ENCODE measurements around the gene COL23A1.

The COL23A1 gene

GRCh38 chr5:178221853-178222252 is 368.3 kb downstream of the COL23A1 start:
- TF ChIP-seq CTCF (conservative IDR thresholded peaks at IDR 0.05) = no peak
- no peak overlapping the region for H3K27ac ChIP-seq

DNA sequence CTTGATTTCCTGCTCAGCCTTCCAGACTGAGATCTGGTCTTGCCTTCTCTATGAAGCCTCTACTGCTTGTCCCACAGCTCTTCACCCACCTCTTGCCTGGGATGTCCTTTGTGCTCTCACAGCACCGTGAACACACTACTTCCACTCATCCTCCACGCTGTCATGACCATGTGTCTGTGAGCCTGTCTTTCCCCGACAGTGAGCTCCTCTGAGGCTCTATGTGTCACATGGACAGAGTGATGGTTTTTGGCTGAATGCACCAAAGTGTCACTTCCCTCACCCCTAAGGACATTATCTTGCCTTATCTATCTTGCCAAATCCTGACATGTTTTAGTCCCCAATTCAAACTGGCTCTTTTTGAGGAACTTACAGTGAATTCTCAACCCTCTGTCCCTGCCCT is 368.9 kb downstream of the COL23A1 start:
- TF ChIP-seq CTCF (conservative IDR thresholded peaks at IDR 0.05) = no peak
- H3K27ac ChIP-seq = no peak overlapping the region

DNA sequence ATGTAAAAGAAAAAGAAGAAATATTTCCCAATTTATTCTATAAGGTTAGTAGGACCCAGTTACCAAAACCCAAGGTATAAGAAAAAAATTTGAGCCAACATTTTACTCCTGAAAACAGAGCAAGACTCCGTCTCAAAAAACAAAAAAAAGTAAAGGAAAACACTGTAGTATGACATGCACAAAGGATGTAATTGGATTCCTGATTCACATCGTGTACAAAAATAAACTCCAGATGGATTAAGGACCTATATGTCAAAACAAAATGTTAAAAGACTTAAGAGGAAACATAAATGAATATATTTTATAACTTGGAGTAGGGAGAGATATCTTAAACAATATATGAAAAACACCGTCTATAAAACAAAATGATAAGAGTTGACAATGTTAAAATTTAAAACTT is 371.4 kb downstream of the COL23A1 start:
- TF ChIP-seq CTCF (conservative IDR thresholded peaks at IDR 0.05) = no peak
- no peak overlapping the region for H3K27ac ChIP-seq

GRCh38 chr5:178218237-178218776 is 371.9 kb downstream of the COL23A1 start:
- TF ChIP-seq CTCF (conservative IDR thresholded peaks at IDR 0.05) = no peak
- H3K27ac ChIP-seq = no peak overlapping the region

DNA sequence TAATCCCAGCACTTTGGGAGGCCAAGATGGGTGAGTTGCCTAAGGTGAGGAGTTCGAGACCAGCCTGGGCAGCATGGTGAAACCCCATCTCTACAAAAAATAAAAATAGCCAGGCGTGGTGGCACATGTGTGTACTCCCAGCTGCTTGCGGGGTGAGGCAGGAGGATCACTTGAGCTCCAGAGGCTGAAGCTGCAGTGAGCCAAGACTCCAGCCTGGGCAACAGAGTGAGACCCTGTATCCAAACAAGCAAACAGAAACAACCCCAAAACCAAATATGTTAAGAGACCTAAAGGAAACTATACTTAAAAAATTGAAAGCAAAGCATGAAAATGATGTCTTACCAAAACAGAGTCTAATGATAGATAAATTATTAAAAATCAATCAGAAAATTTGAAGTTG is 373.4 kb downstream of the COL23A1 start:
- no peak overlapping the region for H3K27ac ChIP-seq
- TF ChIP-seq CTCF (conservative IDR thresholded peaks at IDR 0.05) = no peak

- TF ChIP-seq CTCF (conservative IDR thresholded peaks at IDR 0.05) = no peak
- no peak overlapping the region for H3K27ac ChIP-seq
Observed at GRCh38 chr5:178216088-178216534, 374.1 kb downstream of the COL23A1 start.

GRCh38 chr5:178215280-178216002 is 374.8 kb downstream of the COL23A1 start:
- no peak for TF ChIP-seq CTCF (conservative IDR thresholded peaks at IDR 0.05)
- no peak overlapping the region for H3K27ac ChIP-seq

Data from VCaP (cell line).